HG03342 (cell line): ENCODE results near the gene ACTR6.
"Not testable (repeated sequence)": the region's sequence is repeated elsewhere in the genome, so short reads cannot be mapped to it uniquely, and the experiment has no call there.

Source experiments
- ATAC-seq: cut with Tn5 transposase; IDR thresholded peaks from one replicate; pipeline ENCODE4 v1.9.1; 2021; ENCODE audit warnings: mild to moderate bottlenecking, moderate library complexity; ENCODE audit not compliant: unreplicated experiment

Gene ACTR6

GRCh38 chr12:100219328-100220109 is 18.9 kb downstream of the ACTR6 start:
- no peak for ATAC-seq

DNA sequence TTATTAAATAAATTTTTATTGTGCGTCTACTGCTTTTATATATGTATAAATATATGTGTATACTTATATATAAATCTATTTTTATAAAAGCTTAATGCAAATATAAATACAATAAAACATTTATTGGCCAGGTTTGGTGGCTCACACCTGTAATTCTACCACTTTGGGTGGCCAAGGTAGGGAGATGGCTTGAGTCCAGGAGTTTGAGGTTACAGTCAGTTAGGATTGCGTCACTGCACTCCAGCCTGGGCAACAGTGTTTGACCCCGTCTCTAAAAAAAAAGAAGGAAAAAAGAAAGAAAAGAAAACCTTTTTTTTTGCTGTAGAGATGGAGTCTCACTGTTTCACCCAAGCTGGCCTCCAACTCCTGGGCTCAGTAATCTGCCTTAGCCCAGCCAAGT is 20.9 kb downstream of the ACTR6 start:
- no peak for ATAC-seq

DNA sequence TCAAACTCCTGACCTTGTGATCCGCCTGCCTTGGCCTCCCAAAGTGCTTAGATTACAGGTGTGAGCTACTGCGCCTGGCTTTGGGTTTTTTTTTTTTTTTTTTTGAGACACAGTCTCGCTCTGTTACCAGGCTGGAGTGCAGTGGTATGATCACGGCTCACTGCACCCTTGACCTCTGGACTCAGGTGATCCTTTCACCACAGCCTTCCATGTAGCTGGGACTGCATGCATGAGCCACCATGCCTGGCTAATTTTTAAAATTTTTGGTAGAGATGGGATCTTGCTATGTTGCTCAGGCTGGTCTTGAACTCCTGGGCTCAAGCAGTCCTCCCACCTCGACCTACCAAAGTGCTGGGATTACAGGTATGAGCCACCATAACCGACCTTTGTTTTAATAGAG is 21.6 kb downstream of the ACTR6 start:
- not testable (repeated sequence) for ATAC-seq

DNA sequence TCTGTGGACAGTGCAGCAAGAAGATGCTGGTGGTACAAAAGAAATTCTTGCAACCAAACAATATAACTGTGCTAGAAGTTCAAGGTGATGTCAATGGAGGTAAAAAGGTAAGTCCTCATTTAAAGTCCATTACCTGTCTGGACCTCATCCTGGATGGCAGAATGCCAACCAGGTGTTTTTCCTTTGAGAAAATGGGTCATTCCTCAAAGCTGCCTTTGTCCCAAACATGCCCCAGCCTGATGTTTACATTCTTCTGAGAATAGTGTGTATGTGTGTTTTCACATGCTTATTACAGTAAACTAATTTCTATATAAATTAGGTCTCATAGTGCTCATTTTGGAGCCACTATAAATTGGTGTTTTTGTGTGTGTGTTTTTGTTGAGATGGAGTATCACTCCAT is 24.9 kb downstream of the ACTR6 start:
- no peak for ATAC-seq

DNA sequence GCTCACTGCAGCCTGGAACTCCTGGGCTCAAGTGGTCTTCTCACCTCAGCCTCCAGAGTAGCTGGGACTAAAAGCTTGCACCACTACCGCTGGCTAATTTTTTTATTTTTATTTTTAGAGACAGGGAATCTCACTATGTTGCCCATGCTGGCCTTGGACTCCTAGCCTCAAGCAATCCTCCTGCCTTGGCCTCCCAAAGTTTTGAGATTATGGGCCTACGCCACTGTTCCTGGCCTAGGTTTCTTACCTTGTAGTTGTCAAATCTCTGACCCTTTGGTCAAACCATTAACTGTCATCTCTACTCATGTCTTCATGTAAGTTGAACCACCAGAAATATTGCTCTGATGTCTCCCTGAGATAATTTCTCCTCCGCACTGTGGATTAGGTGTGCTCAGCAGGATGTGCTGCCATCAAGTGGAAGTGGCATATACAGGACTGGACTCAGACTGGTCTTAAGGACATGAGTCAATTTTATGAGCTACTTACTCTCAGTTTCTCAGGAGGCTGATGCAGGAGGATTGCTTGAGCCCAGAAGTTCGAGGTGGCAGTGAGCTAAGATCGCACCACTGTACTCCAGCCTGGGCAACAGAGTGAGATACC is 28.5 kb downstream of the ACTR6 start:
- no peak for ATAC-seq

- ATAC-seq, result no peak
Observed at GRCh38 chr12:100229876-100230275, 29.3 kb downstream of the ACTR6 start.

DNA sequence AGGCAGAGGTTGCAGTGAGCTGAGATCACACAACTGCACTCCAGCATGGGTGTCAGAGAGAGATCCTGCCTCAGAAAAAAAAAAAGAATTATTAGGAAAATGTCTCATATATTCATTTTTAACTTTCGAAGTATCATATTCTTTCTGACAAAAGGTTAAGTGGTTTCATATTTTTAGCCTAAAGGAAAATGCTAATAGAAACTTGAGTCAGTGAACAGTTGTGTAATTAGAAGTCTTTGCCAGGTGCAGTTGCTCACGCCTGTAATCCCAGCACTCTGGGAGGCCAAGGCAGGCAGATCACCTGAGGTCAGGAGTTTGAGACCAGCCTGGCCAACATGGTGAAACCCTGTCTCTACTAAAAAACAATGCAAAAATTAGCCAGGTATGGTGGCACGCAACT is 31.3 kb downstream of the ACTR6 start:
- ATAC-seq, result not testable (repeated sequence)

DNA sequence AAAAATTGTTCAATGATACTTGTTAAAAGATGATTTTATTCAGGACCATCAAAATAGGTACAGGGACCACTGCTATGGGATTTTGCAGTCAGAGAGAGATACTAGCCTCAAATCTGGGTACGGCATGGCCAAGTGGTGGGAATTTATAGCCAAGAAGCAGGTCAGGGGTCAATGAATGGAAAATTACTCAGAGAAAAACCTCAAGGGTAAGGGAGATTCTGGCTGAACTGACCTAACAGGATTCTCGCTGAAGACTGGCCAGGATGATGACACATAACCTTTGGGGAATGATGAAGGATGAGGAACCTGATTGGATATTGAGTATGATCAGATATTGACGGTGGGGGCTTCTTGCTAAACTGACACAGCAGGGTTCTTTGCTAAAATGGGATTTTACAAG is 33.6 kb downstream of the ACTR6 start:
- no peak for ATAC-seq

DNA sequence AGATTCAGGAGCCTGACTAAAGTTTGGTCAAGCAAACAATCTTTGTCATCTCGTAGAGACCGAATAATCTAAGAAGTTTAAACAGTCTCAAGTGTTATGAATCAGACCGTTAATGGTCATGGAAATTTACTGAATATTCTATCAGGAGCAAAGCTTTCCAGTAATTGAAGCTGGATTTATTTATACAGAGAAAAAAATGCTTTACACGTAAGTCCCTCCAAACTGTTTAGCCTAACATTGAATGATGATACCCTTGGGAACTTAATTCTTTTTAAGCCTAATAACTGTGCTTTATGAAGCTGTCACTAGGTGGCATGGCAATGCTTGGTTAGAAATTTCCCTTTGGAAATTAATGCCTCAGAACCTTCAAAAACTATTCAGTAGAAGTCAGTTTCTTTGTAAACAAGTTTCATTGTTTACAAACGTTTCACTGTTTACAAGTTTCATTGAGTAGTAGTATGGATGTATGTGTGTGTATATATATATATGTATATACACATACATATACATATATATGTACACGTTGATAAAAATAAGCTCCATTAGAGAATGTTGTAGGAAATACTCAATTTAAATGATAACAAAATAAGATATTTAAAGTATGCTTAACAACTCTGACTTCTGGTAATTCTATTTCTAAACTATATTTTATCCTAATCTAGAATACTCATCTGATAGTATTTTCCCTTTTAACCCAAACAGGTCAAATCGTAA is 34.1 kb downstream of the ACTR6 start:
- peak; percentile 79 for ATAC-seq

DNA sequence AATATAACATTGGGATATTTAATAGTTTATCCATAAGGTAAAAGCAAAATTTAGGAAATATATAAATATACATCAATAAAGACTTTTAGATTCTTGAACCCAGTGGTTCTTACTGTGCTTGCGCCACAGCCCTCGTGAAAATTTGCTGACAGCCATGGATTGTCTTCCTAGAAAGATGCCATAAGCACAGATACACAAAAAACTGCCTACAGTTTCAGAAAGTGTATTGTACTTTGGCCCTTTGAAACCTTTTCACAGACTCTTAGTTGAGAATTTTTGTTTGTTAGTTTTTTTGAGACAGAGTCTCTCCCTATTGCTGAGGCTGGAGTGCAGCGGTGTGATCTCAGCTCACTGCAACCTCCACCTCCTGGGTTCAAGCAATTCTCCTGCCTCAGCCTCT is 38.2 kb downstream of the ACTR6 start:
- no peak for ATAC-seq

GRCh38 chr12:100239589-100239988 is 39.0 kb downstream of the ACTR6 start:
- ATAC-seq, result no peak

- ATAC-seq, result no peak
Observed at GRCh38 chr12:100243137-100243536, 42.5 kb downstream of the ACTR6 start.

DNA sequence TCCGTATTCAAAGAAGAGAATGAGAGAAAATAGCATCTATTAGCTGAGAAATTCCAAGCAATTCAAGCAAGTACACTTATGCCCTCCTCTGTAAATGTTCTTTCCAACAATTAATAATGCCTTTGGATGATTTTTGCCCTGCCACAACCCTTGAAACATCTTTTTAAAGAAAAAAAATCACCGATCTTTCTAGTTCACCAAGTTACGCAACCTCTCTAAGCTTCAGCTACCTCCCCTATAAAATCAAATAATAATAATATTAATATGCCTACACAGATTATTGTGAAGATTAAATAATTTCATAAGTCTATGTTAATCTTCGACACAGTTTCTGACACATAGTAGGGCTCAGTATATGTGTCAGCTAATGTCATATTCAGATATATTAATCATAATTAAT is 47.1 kb downstream of the ACTR6 start:
- no peak for ATAC-seq

DNA sequence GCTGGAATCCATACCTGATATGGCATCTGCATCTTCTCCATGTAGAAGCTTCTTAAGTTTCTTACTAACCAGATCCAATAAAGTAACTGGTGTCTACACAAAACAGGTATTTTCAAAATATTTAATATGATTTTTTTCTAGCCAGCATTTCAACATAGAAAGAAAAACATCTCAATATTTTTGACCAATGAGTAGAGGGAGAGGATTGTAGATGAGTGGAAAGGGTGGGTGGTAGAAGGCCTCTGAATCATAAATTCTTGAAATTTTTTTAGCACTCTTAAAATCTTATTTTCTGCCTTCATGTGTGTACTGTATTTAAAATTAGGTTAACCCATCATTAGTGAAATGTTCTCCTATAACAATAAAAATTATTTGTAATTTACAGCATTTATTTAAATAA is 48.3 kb downstream of the ACTR6 start:
- ATAC-seq, result no peak

DNA sequence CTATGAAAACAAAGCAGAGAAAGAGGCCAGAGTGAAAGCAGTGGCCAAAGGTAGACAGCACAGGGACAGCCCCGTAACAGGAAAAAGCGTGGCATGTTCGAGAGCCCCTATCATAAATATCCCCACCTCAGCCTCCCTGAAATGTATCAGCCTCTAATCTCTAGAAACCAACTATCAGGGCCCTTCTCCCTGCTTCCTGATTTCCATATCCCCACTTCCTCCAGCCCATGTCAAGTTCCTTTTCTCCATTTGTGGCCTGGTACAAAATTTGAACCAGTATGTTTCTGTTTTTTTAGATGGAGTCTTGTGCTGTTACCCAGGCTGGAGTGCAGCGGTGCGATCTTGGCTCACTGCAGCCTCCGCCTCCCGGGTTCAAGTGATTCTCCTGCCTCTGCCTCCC is 49.3 kb downstream of the ACTR6 start:
- no peak for ATAC-seq

DNA sequence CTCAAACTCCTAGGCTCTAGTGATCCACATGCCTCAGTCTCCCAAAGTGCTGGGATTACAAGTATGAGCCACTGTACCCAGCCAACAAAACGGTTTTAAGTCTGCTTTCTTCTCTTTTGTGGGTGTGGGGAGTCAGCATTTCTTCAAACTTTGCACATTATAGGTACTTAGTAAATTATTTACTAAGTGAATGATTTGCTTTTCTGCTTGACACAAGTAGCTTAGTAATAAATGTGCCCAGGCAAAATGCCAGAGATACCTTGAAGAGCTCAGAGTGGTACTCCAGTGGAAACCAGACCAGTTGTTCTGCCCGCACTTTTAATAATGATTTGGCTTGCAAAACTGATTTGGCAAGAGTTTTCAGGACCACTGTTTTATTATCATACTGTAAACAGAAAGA is 51.3 kb downstream of the ACTR6 start:
- ATAC-seq, result no peak

GRCh38 chr12:100253437-100253836 is 52.8 kb downstream of the ACTR6 start:
- no peak for ATAC-seq

GRCh38 chr12:100254876-100255275 is 54.3 kb downstream of the ACTR6 start:
- ATAC-seq, result no peak

DNA sequence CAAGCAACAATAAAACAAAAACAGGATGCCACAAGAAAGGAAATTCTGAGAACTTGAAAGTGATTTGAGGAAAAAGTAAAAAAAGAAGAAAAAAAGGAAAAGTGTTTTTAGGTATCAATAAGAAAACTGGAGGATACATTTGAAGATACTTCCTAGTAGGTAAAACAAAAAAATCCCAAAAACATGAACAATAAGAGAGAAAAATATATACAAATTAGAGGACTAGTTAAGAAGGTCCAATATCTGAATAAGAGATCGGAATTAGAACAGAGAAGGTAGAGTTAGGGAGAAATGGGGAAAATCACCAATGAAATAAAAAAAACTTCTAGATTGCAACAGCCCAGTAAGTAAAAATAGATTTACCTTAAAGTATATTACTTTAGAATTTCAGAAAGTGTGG is 57.5 kb downstream of the ACTR6 start:
- ATAC-seq, result no peak

GRCh38 chr12:100263131-100263530 is 62.5 kb downstream of the ACTR6 start:
- no peak for ATAC-seq

- ATAC-seq, result not testable (repeated sequence)
Observed at GRCh38 chr12:100265107-100265506, 64.5 kb downstream of the ACTR6 start.
